Liver (tissue), 9 donors: ENCODE measurements around the gene ASB11. TPM values are rescaled to one million over a fixed set of nuclear protein-coding genes. Genes with fewer than 3 reads are reported as not detected.

Source experiments
- DNase-seq: peaks from one replicate; pipeline ENCODE4 v3.0.0-alpha.2; 2017; ENCODE audit warnings: low spot score
- H3K27ac ChIP-seq, 2 donors: one replicate each; pipeline ENCODE4 v1.7.0; 2013; ENCODE audit warnings: inconsistent platforms in 2 of 2, low read length in 2 of 2, control low read depth in 1 of 2, low read depth in 1 of 2, mild to moderate bottlenecking in 1 of 2
- H3K27me3 ChIP-seq, 4 donors: one replicate each; pipeline versions ENCODE4 v1.6.1 to v1.7.0; 2013; ENCODE audit warnings: low read length in 3 of 4, inconsistent platforms in 1 of 4, mild to moderate bottlenecking in 1 of 4, moderate library complexity in 1 of 4; ENCODE audit not compliant: control insufficient read depth in 4 of 4, insufficient read depth in 4 of 4
- H3K36me3 ChIP-seq, 4 donors: one replicate each; pipeline versions ENCODE4 v1.6.1 to v1.7.0; 2013; ENCODE audit warnings: low read length in 3 of 4, mild to moderate bottlenecking in 3 of 4, low read depth in 1 of 4, moderate library complexity in 1 of 4; ENCODE audit not compliant: control insufficient read depth in 4 of 4, insufficient read depth in 3 of 4
- H3K4me1 ChIP-seq, 4 donors: one replicate each; pipeline versions ENCODE4 v1.6.1 to v1.7.0; 2013; ENCODE audit warnings: low read length in 3 of 4, mild to moderate bottlenecking in 3 of 4, moderate library complexity in 1 of 4; ENCODE audit not compliant: control insufficient read depth in 4 of 4, insufficient read depth in 4 of 4
- H3K4me3 ChIP-seq, 3 donors: one replicate each; pipeline versions ENCODE4 v1.6.1 to v1.7.0; 2013; ENCODE audit warnings: low read length in 3 of 3, control low read depth in 1 of 3, low read depth in 1 of 3, mild to moderate bottlenecking in 1 of 3
- H3K9ac ChIP-seq, 2 donors: one replicate each; pipeline ENCODE4 v1.7.0; 2013; ENCODE audit warnings: low read length in 2 of 2, mild to moderate bottlenecking in 2 of 2, moderate library complexity in 2 of 2, control low read depth in 1 of 2, low read depth in 1 of 2
- H3K9me3 ChIP-seq, 4 donors: one replicate each; pipeline versions ENCODE4 v1.6.1 to v1.7.0; 2013; ENCODE audit warnings: low read length in 3 of 4; ENCODE audit not compliant: control insufficient read depth in 4 of 4
- ATF3 ChIP-seq: IDR thresholded peaks from 2 replicates; pipeline ENCODE4 v1.6.1; 2016; ENCODE audit warnings: antibody characterized with exemption
- CTCF ChIP-seq: fragments of 150-350 bp; IDR thresholded peaks from 2 replicates; pipeline ENCODE4 v1.5.1; 2017; ENCODE audit warnings: improper control_type of control experiment, low read depth, low read length; ENCODE audit not compliant: missing input control
- FOXA1 ChIP-seq: IDR thresholded peaks from 2 replicates; pipeline ENCODE4 v1.6.1; 2016; ENCODE audit warnings: antibody characterized with exemption
- FOXA2 ChIP-seq: IDR thresholded peaks from 2 replicates; pipeline ENCODE4 v1.6.1; 2016; ENCODE audit warnings: antibody characterized with exemption
- GABPA ChIP-seq, 2 donors: IDR thresholded peaks in 1 of 2; conservative IDR thresholded peaks in 1 of 2; 2 replicates each; pipeline ENCODE4 v1.6.1; 2016; ENCODE audit warnings: antibody characterized with exemption in 2 of 2, mild to moderate bottlenecking in 1 of 2, moderate library complexity in 1 of 2
- HNF4A ChIP-seq, 2 donors: conservative IDR thresholded peaks; 2 replicates each; pipeline ENCODE4 v1.6.1; 2016; ENCODE audit warnings: antibody characterized with exemption in 2 of 2, mild to moderate bottlenecking in 2 of 2
- HNF4G ChIP-seq: IDR thresholded peaks from 2 replicates; pipeline ENCODE4 v1.6.1; 2016; ENCODE audit warnings: antibody characterized with exemption
- MAX ChIP-seq: IDR thresholded peaks from 2 replicates; pipeline ENCODE4 v1.6.1; 2016; ENCODE audit warnings: antibody characterized with exemption
- NR2F2 ChIP-seq: IDR thresholded peaks from 2 replicates; pipeline ENCODE4 v1.6.1; 2016; ENCODE audit warnings: antibody characterized with exemption
- RAD21 ChIP-seq, 2 donors: IDR thresholded peaks; 2 replicates each; pipeline ENCODE4 v1.6.1; 2016; ENCODE audit warnings: antibody characterized with exemption in 2 of 2, mild to moderate bottlenecking in 2 of 2
- REST ChIP-seq: IDR thresholded peaks from 2 replicates; pipeline ENCODE4 v1.6.1; 2016; ENCODE audit warnings: antibody characterized with exemption, mild to moderate bottlenecking
- RXRA ChIP-seq, 2 donors: IDR thresholded peaks; 2 replicates each; pipeline ENCODE4 v1.6.1; 2017 to 2018; ENCODE audit warnings: antibody characterized with exemption in 2 of 2, mild to moderate bottlenecking in 1 of 2
- SP1 ChIP-seq: IDR thresholded peaks from 2 replicates; pipeline ENCODE4 v1.6.1; 2018; ENCODE audit warnings: antibody characterized with exemption, mild to moderate bottlenecking
- TAF1 ChIP-seq: conservative IDR thresholded peaks from 2 replicates; pipeline ENCODE4 v1.6.1; 2016; ENCODE audit warnings: antibody characterized with exemption, mild to moderate bottlenecking
- ZBTB33 ChIP-seq: IDR thresholded peaks from 2 replicates; pipeline ENCODE4 v1.6.1; 2016; ENCODE audit warnings: antibody characterized with exemption
- WGBS: extraction: QIAGEN DNeasy Blood & Tissue Kit; methylation state at CpG from one replicate; pipeline ENCODE4 v1.1.7; 2013; 5-methylcytosine and 5-hydroxymethylcytosine counted together
- polyA plus RNA-seq, 2 donors: library from polyadenylated mRNA; stranded (reverse) in 1 of 2; unstranded in 1 of 2; fragments of 200-250 nt in 1 of 2; fragments of >200 nt in 1 of 2; fragmentation: Nextera tagmentation in 1 of 2; extraction: Ambion mirVana in 1 of 2; gene quantifications; one replicate each; pipeline versions ENCODE4 v1.2.1 to v1.2.3, GENCODE V29; 2013 to 2015
- total RNA-seq, 2 donors: library from RNA; depleted of rRNA; stranded (reverse); fragments of >200 nt; gene quantifications; one replicate each; pipeline ENCODE4 v1.2.3, GENCODE V29; 2014
- donor health status: healthy.
- donor health status: healthy.
- donor health status: healthy.
- donor health status: healthy.
- donor health status: healthy.

ASB11 gene
- total and polyA plus RNA-seq, 4 donors: 0.03 TPM; not detected in 3

GRCh38 chrX:15298780-15299179, 16.7 kb downstream of the ASB11 start:
- 69% methylated on average over 3 of the region's 3 CpGs for WGBS
- peaks cover 2 to 21% (median 15%) of the 10 kb centered on the region in 4 donors for H3K4me1 ChIP-seq
- no peaks in the 10 kb centered on the region for H3K36me3 ChIP-seq
- no peak for DNase-seq
- H3K27ac ChIP-seq: peak overlapping the region; percentile 75 to 88
- TF ChIP-seq MAX (no peak), ATF3 (no peak), FOXA1 (no peak), CTCF (no peak), REST (no peak)
- no peak overlapping the region for H3K9ac ChIP-seq
- H3K4me3 ChIP-seq: no peak overlapping the region
- H3K27me3 ChIP-seq: peaks cover 0 to 5% (median 0%) of the 10 kb centered on the region in 4 donors
- no peaks in the 10 kb centered on the region for H3K9me3 ChIP-seq

- peak; percentile 26 for TF ChIP-seq NR2F2
- TF ChIP-seq GABPA (IDR thresholded peaks at IDR 0.05 in 1 of 2, conservative IDR thresholded peaks at IDR 0.05 in 1 of 2): no peak
- TF ChIP-seq SP1: peak; percentile 49
- Histone ChIP-seq H3K27ac (peak overlapping the region in 1 of 2 donors; percentile 88), H3K4me1 (peaks cover 2 to 21% (median 15%) of the 10 kb centered on the region in 4 donors), H3K9ac (no peak overlapping the region), H3K4me3 (no peak overlapping the region), H3K9me3 (no peaks in the 10 kb centered on the region), H3K36me3 (no peaks in the 10 kb centered on the region), H3K27me3 (peaks cover 0 to 5% (median 0%) of the 10 kb centered on the region in 4 donors)
- WGBS: 71% methylated on average over 2 of the region's 2 CpGs
- DNase-seq: no peak
Measured at GRCh38 chrX:15298201-15298600, 17.2 kb downstream of the ASB11 start.

GRCh38 chrX:15293451-15293850, 22.0 kb downstream of the ASB11 start:
- no peak for DNase-seq
- H3K9me3 ChIP-seq: no peaks in the 10 kb centered on the region
- no peaks in the 10 kb centered on the region for H3K36me3 ChIP-seq
- WGBS: 99% methylated on average over 2 of the region's 2 CpGs
- H3K27ac ChIP-seq: no peak overlapping the region
- no peak overlapping the region for H3K4me3 ChIP-seq
- no peak overlapping the region for H3K9ac ChIP-seq
- peaks cover 0 to under 1% (median 0%) of the 10 kb centered on the region in 4 donors for H3K4me1 ChIP-seq
- peaks cover 0 to 2% (median 0%) of the 10 kb centered on the region in 4 donors for H3K27me3 ChIP-seq
- no peak for TF ChIP-seq TAF1
- TF ChIP-seq HNF4G: no peak
- no peak for TF ChIP-seq RXRA (IDR thresholded peaks at IDR 0.05)
- TF ChIP-seq HNF4A (conservative IDR thresholded peaks at IDR 0.05): no peak
- no peak for TF ChIP-seq FOXA2
- no peak for TF ChIP-seq CTCF
- no peak for TF ChIP-seq ATF3
- TF ChIP-seq FOXA1: no peak
- TF ChIP-seq RAD21 (IDR thresholded peaks at IDR 0.05): no peak
- TF ChIP-seq ZBTB33: no peak
